Caki2 (cell line): ENCODE measurements around the gene GLB1L3. TPM values are rescaled to one million over a fixed set of nuclear protein-coding genes. Genes with fewer than 3 reads are reported as not detected.

Experiments
- DNase-seq: peaks from one replicate; pipeline ENCODE4 v3.0.0-alpha.2; 2015; ENCODE audit warnings: low read depth
- in situ Hi-C: cut with HindIII; loops from 2 replicates; pipeline ENCODE4 v1.10.0; 2016; ENCODE audit warnings: low sequenced_read_pairs, low pct_unique_long_range_greater_than_20kb, mixed read lengths
- total RNA-seq: library from RNA; depleted of rRNA; stranded (reverse); fragments of >200 nt; shearing (Covaris generic); gene quantifications from 2 replicates; pipeline ENCODE4 v1.2.3, GENCODE V29; 2014; ENCODE audit warnings: low replicate concordance; rRNA removed

Gene GLB1L3
- total RNA-seq, 1 experiment from 2014 or later, result not detected

DNA sequence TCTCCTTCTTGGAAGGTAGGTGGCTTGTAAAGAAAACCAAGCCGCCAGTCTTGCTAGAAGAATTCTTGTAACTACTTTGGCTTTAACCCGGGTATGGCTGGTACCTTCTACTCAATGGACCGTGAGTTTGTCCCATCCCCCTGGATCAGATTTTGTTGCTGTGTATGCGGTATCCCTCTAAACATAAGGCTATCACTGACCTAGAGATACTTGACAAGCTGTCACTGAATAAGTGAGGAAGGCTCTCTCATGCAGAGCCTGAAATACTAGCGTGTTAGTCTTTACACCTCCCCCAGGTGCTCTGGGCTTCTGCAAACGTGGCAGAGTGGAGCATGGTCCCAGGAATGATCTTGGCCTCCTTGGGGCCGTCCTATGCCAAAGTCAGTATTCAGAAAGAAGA lies 90.1 kb downstream of the GLB1L3 start:
- DNase-seq, result no peak
- in situ Hi-C loops, result no loop called here

DNA sequence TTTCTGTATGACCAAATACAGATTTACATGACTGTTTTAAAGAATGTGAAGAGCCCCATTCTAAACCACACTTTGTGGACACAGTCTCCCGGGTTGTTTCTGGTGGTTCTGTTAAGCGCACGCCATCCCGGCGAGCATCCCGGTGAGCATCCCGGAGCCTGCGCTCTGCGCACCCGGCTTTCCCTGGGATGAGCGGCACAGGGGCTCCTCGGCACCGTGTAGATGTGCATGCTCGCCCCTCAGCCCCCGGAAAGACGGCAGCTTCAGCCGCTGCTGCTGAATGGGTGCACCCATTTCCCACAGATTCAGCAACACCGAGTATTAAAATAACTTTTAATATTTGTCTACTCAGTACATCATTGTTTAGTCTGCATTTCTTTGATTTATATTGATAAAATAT lies 91.6 kb downstream of the GLB1L3 start:
- in situ Hi-C loops, result no loop called here
- DNase-seq, result no peak

Other genes with a start within 250 kb of the GLB1L3 start
- not detected in 2 replicates for gene JAM3, start 207.3 kb upstream of the GLB1L3 start, total RNA-seq
- 13.4 and 14.1 TPM in 2 replicates for gene NCAPD3, start 52.4 kb upstream of the GLB1L3 start, total RNA-seq
- gene VPS26B, start 51.7 kb upstream of the GLB1L3 start, total RNA-seq, result 9.0 and 11.5 TPM in 2 replicates
- 15.5 and 17.9 TPM in 2 replicates for gene THYN1, start 23.0 kb upstream of the GLB1L3 start, total RNA-seq
- 7.5 and 8.2 TPM in 2 replicates for gene ACAD8, start 22.8 kb upstream of the GLB1L3 start, total RNA-seq
- gene GLB1L2, start 55.6 kb downstream of the GLB1L3 start, total RNA-seq, result 0.23 and 1.9 TPM in 2 replicates
- not detected in 2 replicates for gene B3GAT1, start 135.9 kb downstream of the GLB1L3 start, total RNA-seq